Measurements from ENCODE around the gene ZNF181. TPM values are rescaled to one million over a fixed set of nuclear protein-coding genes. Genes with fewer than 3 reads are reported as not detected.

Gene ZNF181
- total RNA-seq, 1 experiment from 2014 or later = 8.2 TPM

- Histone ChIP-seq H4K5ac (ENCODE audit: insufficient read length, low read depth, low read length) (no peak overlapping the region), H2BK15ac (ENCODE audit: low read depth, low read length) (no peak overlapping the region), H3K23ac (ENCODE audit: insufficient read length, low read depth, low read length) (no peak overlapping the region), H2AFZ (ENCODE audit: low read length) (no peak overlapping the region), H3K18ac (ENCODE audit: insufficient read length, low read depth, low read length) (no peak overlapping the region), H3K14ac (ENCODE audit: insufficient read depth, low read length) (no peak overlapping the region), H2BK5ac (ENCODE audit: insufficient read length, low read length) (no peak overlapping the region), H3K9me3 (ENCODE audit: control insufficient read depth, low read depth, low read length) (no peaks in the 10 kb centered on the region), H3K23me2 (ENCODE audit: insufficient read length, low read depth, low read length, poor library complexity, severe bottlenecking) (no peaks in the 10 kb centered on the region), H3K79me1 (ENCODE audit: insufficient read depth, low read depth, low read length, poor library complexity, severe bottlenecking) (no peaks in the 10 kb centered on the region), H3K27me3 (ENCODE audit: insufficient read depth, low read length) (no peaks in the 10 kb centered on the region), H4K8ac (replicated peaks; ENCODE audit: insufficient read length, low read depth, low read length) (no peak overlapping the region), H4K20me1 (ENCODE audit: control insufficient read depth, insufficient read depth, insufficient read length) (no peaks in the 10 kb centered on the region), H3K4me1 (ENCODE audit: insufficient read depth, low read length) (no peaks in the 10 kb centered on the region), H4K91ac (ENCODE audit: insufficient read length, low read depth, low read length) (no peak overlapping the region), H3T11ph (ENCODE audit: low read length) (no peak overlapping the region), H3K4ac (ENCODE audit: low read depth, low read length) (no peak overlapping the region), H3K79me2 (ENCODE audit: insufficient read depth, low read length) (no peaks in the 10 kb centered on the region), H2BK12ac (ENCODE audit: insufficient read length, low read depth, low read length) (no peak overlapping the region), H2BK20ac (ENCODE audit: low read depth, low read length, poor library complexity, severe bottlenecking) (no peak overlapping the region), H3K9ac (ENCODE audit: extremely low read depth, insufficient read length, low read length) (no peak overlapping the region), H3K4me2 (ENCODE audit: insufficient read depth, insufficient read length, low read length) (no peak overlapping the region), H2BK120ac (ENCODE audit: low read depth, low read length, poor library complexity, severe bottlenecking) (no peak overlapping the region), H3K56ac (ENCODE audit: insufficient read length, low read depth, low read length) (no peak overlapping the region), H3K27ac (ENCODE audit: insufficient read length, low read depth, low read length) (no peak overlapping the region), H2AK5ac (ENCODE audit: insufficient read length, low read length) (no peak overlapping the region)
- H3K4me1 Mint-ChIP-seq = no peaks in the 10 kb centered on the region
- peaks cover 37% of the 10 kb centered on the region for H3K27me3 Mint-ChIP-seq (ENCODE audit: low read depth)
- H3K27ac Mint-ChIP-seq = no peak overlapping the region
- no CpG with 5 or more reads among the region's 2 CpGs for WGBS (ENCODE audit: extremely low coverage, insufficient read length, low lambda C conversion rate)
- no peak for DNase-seq
- TF ChIP-seq, protein P1, sequence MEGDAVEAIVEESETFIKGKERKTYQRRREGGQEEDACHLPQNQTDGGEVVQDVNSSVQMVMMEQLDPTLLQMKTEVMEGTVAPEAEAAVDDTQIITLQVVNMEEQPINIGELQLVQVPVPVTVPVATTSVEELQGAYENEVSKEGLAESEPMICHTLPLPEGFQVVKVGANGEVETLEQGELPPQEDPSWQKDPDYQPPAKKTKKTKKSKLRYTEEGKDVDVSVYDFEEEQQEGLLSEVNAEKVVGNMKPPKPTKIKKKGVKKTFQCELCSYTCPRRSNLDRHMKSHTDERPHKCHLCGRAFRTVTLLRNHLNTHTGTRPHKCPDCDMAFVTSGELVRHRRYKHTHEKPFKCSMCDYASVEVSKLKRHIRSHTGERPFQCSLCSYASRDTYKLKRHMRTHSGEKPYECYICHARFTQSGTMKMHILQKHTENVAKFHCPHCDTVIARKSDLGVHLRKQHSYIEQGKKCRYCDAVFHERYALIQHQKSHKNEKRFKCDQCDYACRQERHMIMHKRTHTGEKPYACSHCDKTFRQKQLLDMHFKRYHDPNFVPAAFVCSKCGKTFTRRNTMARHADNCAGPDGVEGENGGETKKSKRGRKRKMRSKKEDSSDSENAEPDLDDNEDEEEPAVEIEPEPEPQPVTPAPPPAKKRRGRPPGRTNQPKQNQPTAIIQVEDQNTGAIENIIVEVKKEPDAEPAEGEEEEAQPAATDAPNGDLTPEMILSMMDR (conservative IDR thresholded peaks at IDR 0.05) = no peak
- H3K4me3 Mint-ChIP-seq = no peak overlapping the region
- H3K36me3 Mint-ChIP-seq (ENCODE audit: insufficient read depth in 1 of 3, low read depth in 3 of 3) = 0 out of 7 replicates have a peak, but pooled peaks cover 0 to 1% (median 0%) of the 10 kb centered on the region in 3 experiments
- H3K9me3 Mint-ChIP-seq = peaks cover 44 to 70% of the 10 kb centered on the region in 2 experiments
Measured at GRCh38 chr19:34692549-34692948, 41.5 kb upstream of the ZNF181 start.
